Epithelial cell of prostate (primary cell): ENCODE measurements around the gene VAV3.

Experiments
- DNase-seq: peaks from one replicate; pipeline ENCODE4 v3.0.0-alpha.2; 2011; ENCODE audit warnings: low read depth, low spot score
- H3K27ac ChIP-seq: fragments of 450-650 bp; 2 replicates; pipeline ENCODE4 v1.5.1; 2017; ENCODE audit warnings: mild to moderate bottlenecking

VAV3 gene

DNA sequence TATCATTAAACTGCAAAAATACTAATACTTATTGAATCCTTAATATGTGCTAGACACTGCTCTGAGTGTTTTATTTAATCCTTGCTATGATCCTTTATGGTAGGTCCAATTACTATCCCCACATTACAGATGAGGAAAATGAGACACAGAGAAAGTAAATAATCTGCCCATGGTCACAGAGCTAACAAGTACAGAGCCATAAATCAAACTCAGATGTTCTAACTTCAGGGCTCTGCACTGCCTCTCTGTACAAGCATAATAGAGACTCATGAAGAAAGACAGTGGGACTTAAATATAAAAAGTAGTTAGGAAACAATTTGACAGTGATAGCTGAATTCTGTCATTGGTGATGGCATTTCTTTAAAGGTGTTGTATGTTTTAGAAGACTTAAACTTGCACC is 346.4 kb downstream of the VAV3 start:
- no peak for DNase-seq
- no peak overlapping the region for H3K27ac ChIP-seq

- H3K27ac ChIP-seq, result no peak overlapping the region
- DNase-seq, result no peak
These were observed 347.1 kb downstream of the VAV3 start for GRCh38 chr1:107617921-107618320.

- H3K27ac ChIP-seq, result no peak overlapping the region
These were observed 347.5 kb downstream of the VAV3 start for GRCh38 chr1:107617456-107617855.

DNA sequence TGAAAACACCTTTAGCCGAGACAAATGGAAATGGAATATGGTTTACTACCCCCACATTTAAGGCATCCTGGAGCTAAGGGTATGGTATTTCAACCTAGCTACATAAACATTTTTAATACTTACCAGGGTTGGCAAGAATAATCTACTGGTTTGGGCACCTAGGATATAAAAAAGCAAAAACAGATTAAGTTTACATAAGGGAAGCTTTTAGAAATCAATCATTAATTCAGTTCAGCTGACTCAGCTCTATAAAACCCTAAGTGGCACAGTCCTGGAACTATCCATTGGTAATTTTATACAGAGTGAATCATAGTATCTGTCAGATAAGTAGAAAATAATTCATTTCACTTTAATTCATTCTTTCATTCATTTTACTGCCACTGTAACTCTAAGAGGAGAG is 355.2 kb downstream of the VAV3 start:
- no peak for DNase-seq
- H3K27ac ChIP-seq, result no peak overlapping the region

More at GRCh38 chr1:107617456-107617855, 347.5 kb downstream of the VAV3 start:
- DNase-seq, result no peak

DNA sequence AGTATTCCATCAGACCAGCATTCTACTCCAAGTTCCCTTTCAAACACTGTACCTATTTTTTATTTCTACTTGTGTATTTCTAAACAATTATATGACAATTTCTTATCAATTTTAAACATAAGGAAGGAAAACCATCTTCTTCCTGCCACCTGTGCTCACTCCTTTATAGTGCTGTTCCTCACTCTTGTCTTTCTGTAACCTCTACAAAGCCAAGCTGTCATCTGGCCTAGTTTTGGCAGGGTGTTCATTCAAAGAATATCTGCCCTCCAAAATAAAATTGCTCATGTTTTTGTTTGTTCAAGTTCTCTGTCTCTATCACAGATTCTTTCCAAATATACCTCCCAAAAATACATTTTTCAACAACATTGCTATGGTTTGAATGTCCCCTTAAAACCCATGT is 360.2 kb downstream of the VAV3 start:
- DNase-seq, result no peak
- no peak overlapping the region for H3K27ac ChIP-seq

- no peak overlapping the region for H3K27ac ChIP-seq
- DNase-seq, result no peak
These were observed 364.3 kb downstream of the VAV3 start for GRCh38 chr1:107600607-107601160.

DNA sequence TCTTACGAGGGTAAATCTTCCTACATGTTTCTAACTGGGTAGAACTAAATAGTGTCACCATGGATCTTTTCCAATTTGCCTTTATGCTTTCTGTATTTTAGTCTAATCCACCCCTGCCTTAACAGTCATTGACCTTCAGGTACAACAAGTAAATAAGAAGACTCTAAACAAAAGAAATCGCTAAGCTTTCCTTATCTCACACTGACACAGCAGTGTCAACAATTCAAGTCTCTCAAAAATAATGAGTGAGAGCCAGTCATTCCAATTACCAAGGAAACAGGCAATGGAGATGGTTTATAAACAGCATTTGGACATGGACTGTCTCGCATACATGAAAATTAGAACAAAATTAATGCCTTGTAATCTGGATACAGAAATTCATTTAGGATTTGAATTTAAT is 365.8 kb downstream of the VAV3 start:
- no peak for DNase-seq
- no peak overlapping the region for H3K27ac ChIP-seq

GRCh38 chr1:107597290-107597689 is 367.7 kb downstream of the VAV3 start:
- H3K27ac ChIP-seq, result no peak overlapping the region
- no peak for DNase-seq

GRCh38 chr1:107594536-107594935 is 370.4 kb downstream of the VAV3 start:
- no peak for DNase-seq
- H3K27ac ChIP-seq, result peak overlapping the region; percentile 88

- H3K27ac ChIP-seq, result peak overlapping the region; percentile 88
- peak; percentile 43 for DNase-seq
These were observed 371.3 kb downstream of the VAV3 start for GRCh38 chr1:107593501-107594209.

- no peak for DNase-seq
- no peak overlapping the region for H3K27ac ChIP-seq
These were observed 373.9 kb downstream of the VAV3 start for GRCh38 chr1:107590900-107591622.

DNA sequence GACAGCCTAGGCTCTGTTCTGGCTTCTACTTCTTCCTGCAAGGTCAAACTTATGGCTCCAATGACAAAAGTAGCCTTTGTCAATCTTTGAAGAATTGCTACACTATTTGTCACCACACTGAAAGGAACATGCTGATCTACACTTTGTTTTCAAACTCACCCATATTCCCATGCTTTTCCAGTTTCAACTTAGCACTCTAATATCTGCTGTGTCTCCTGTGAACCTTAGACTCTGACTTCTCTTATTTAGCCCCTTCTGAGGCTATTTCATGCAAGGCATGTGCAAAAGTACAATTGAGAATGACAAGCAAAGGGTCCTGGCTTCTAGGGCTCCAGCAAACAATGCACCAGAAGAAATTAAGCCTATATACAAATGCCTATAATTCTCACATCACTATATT is 374.9 kb downstream of the VAV3 start:
- no peak overlapping the region for H3K27ac ChIP-seq
- DNase-seq, result no peak

DNA sequence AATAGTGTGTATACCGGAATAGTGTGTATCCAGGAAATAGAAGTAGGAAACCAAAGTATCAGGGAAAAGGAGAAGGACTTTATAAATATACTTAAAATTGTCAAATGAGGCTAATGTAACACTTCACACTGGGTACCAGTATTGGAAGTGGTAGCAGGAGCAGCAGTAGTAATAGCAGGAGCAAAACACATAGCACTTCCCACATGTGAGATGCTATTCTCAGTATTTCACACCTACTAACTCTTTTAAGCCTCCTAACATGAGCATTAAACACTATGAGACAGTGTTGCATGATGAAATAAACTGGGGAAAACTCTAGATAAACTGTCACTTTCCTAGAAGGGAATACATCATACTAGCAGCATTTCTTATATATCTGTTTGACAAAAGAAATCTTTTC is 376.7 kb downstream of the VAV3 start:
- no peak overlapping the region for H3K27ac ChIP-seq
- no peak for DNase-seq

DNA sequence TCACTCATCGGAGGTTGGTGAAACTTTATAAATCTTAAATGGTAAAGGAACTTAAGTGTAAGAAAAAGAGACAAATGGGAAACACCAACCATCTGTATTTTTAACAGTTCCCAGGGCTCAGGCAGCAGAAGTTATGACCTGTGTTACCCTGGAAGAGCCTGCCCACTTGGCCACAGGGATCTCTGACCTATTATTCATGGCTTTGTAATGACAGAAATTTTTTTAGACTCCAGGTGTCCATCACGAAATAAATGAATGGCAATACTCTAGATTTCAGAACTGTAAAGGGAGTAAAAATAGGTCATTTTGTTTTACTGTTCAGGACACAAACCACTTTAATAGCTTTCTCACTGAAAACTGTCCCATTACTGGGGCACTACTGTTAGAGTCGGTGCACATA is 389.8 kb downstream of the VAV3 start:
- DNase-seq, result no peak
- H3K27ac ChIP-seq, result no peak overlapping the region

DNA sequence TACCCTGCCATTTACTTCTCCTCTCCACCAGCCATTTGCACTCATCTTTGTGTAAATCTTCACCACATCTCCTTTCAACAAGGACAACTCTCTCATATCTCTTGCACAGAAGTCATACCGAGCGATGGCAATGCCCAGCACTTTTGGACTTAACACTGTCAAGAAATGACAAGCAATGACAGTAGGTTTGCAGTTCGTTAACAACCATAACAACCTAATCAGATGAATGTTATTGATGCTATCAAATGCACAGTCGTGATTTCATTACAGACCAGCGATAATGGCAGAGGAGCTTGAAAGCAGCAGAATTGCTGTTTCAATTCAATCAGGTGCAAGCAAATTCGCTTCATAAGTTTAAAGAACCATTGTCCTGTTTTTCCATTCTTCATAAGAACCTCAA is 390.9 kb downstream of the VAV3 start:
- peak overlapping the region; percentile 59 for H3K27ac ChIP-seq
- DNase-seq, result no peak

GRCh38 chr1:107572674-107573211 is 392.2 kb downstream of the VAV3 start:
- H3K27ac ChIP-seq, result peak overlapping the region; percentile 59

GRCh38 chr1:107570768-107571167 is 394.2 kb downstream of the VAV3 start:
- no peak for DNase-seq
- no peak overlapping the region for H3K27ac ChIP-seq

More at GRCh38 chr1:107572674-107573211, 392.2 kb downstream of the VAV3 start:
- DNase-seq, result peak; percentile 77

- DNase-seq, result no peak
- H3K27ac ChIP-seq, result no peak overlapping the region
These were observed 401.5 kb downstream of the VAV3 start for GRCh38 chr1:107563441-107563840.

DNA sequence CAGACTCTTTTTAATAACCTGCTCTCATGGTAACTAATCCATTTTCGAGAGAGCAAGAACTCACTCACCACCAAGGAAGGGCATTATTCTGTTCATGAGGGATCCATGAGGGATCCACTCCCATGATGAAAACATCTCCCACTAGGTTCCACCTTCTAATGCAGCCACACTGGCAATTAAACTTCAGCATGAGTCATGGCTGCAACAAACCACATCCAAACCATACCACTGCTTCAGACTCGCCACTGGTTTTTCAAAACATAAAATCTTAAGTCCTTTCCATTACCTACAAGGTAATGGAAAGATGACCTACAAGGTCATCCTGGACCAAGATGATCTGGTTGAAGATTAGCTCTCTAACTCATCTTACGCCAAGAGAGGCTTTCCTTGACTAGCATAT is 405.1 kb downstream of the VAV3 start:
- no peak overlapping the region for H3K27ac ChIP-seq
- no peak for DNase-seq

DNA sequence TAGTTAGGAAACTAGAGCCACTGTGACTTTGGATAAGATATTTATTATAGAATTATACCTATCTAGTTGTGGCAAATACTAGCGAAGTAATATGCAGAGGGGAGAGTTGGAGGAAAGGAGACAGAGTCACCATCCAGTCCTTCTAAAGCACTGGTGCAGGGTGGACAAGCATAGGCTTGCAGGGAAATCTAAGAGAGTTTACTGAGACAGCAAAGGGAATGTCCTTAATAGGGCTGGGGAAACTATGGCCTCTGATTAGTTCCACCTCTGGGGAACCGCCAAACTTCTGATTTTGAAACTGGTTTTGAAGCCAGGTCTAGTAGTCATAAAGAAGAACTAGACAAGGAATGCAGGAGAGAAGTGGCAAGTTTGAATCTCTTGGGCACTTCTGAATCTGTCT is 407.9 kb downstream of the VAV3 start:
- DNase-seq, result no peak
- H3K27ac ChIP-seq, result no peak overlapping the region

GRCh38 chr1:107555578-107555977 is 409.4 kb downstream of the VAV3 start:
- no peak for DNase-seq
- no peak overlapping the region for H3K27ac ChIP-seq
